NCI-H345 treated with DMSO at 0.1 percent for 48 hours (cell line): Measurements from ENCODE around the gene RDH16.

Source experiments
- DNase-seq: peaks from one replicate; lab custom pipeline; 2025; ENCODE audit not compliant: unreplicated experiment; lab: John Stamatoyannopoulos, UW

RDH16 gene, protein sequence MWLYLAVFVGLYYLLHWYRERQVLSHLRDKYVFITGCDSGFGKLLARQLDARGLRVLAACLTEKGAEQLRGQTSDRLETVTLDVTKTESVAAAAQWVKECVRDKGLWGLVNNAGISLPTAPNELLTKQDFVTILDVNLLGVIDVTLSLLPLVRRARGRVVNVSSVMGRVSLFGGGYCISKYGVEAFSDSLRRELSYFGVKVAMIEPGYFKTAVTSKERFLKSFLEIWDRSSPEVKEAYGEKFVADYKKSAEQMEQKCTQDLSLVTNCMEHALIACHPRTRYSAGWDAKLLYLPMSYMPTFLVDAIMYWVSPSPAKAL

DNA sequence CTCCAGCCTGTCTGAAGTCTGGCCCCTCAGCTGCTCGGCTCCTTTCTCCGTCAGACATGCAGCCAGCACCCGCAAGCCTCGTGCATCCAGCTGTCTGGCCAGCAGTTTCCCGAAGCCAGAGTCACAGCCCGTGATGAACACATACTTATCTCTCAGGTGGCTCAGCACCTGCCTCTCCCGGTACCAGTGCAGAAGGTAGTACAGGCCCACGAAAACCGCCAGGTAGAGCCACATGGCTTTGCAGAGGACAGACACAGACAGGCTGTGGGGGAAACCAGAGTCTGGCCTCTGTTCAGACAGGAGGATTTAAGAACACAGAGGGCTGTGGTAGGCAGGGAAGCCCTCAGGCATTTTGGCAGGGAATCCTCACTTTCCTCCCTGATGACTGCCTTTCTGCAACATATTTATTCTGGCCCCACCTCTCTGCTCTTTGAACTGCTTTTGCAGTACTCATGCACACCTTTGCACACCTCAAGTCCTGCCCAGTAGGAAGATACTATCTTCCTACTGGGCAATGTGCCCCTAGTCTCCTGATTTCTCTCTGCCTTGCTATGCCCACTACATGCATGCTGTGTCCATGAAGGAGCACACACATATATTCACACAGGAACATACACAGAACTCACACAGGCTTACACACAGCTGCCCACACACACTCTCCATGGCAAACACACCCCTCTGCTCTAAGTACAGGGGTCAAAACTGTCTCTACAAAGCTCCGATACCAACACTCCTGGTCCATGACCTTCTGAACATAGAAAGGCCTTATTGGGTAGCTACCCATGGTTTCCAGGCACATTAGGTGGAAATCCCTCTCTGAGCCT lies at the start of gene RDH16:
RDH16 (minus strand) TSS at position 380 of the 824 bp plus-strand sequence; CDS start at position 234, 146 bp downstream.
- DNase-seq: no peak

DNA sequence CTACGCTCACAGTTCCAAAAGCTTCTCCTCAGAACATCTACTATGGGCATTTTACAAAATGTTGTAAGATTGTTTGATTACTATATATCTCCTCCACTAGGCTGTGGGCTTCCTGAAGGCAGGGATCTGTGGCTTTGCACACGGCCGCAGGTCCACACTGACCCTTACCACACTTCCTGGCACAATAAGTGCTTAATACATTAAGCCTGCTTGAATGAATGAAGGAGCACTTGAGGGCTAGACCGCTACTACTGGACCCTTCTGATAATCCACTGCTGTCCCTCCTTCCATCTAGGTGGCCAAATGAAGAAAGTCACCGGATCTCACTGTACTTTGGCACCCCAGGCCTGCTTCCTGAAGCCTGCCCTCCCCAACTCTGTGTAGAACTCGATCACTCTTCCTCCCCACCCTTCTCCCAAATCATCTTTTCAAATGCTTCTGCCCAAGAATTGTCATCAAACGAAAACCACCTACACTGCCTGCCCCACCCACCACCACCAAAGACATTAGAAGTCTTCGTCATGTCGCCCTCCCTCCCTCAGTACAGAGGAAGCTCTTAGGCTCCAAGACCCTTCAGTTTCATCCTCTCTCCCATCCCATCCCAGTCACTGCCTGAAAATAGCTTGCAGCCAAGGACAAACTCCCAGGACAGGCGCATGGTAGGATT lies 49.5 kb upstream of the RDH16 start:
- DNase-seq: no peak

DNA sequence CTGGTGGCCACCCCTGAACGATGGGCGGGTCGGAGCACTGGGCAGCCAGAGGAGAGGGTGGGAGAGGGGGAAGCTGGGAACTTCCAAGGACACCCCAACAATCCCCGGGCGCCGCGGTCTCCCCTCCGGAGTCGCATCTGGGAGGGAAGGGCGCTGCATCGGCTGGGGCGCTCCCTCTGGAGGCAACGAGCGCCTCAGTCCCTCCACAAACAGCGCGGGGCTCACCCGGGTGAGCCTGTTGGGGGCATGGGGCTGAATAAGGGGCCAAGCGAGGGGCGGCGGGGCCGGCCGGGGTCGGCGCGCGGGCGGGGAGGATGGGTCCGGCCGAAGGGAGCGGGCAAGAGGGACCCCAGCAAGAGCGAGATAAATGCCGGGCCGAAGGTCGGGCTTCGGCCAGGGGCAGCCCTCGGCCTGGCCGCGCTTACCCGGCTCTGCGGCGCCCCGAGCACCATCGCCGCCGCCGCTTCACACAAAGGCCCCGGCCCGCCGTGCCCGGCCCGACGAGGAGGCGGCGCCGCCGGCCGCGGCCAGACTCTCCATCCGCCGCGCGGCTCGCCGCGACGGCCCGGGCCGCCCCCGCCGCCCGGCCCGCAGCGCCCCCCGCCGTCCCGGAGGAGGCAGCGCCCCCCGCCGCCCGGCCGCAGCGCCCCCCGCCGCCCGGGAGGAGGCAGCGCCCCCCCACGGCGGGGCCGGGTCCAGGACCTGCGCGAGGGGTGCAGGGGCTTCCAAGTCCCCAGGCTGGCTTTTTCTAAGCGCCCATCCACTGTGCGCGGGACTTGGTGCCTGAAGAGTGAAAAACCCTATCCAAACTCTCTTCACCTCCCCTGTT lies 48.8 kb upstream of the RDH16 start, which contains the start of gene ZBTB39:
ZBTB39 (minus strand) TSS at position 567 of the 829 bp plus-strand sequence. CDS start 1,629 bp downstream, outside the sequence.
- peak; percentile 21 for DNase-seq

DNA sequence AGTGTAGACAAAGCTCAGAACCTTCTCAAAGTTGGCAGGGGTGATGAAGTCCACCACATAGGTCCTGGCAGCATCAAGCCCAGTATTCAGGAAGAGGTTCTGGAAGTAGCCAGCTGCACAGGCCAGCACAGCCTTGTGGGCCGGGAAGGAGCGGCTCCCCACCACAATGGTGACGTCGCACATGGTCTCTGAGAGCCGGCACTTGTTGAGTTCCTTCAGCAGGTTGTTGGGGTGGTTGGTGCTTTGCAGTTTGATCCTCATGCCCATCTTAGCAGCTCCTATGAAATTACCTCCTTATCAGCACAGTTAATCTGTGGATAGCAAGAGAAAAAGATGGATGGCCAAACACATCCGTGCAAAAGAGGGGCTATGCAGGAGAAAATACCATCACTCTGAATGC lies 47.2 kb upstream of the RDH16 start:
- no peak for DNase-seq

DNA sequence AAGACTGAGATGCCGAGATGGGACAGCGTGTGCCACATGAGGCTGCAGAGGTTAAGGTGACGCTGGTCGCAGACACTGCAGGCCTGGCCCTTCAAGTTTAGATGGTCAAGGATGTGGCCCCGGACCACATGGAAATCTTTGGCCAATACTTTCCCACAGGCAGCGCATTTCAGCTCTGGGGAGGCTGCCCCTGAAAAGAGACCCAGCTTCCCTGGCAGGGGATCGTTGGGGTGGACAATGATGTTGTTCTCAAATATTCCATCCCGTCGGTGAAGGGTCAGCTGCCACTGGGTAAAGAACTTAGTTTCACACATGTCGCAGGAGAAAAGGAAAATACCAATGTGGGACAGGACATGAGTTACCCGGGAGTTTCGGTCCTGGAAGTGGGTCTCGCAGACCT lies 46.0 kb upstream of the RDH16 start:
- DNase-seq: no peak

DNA sequence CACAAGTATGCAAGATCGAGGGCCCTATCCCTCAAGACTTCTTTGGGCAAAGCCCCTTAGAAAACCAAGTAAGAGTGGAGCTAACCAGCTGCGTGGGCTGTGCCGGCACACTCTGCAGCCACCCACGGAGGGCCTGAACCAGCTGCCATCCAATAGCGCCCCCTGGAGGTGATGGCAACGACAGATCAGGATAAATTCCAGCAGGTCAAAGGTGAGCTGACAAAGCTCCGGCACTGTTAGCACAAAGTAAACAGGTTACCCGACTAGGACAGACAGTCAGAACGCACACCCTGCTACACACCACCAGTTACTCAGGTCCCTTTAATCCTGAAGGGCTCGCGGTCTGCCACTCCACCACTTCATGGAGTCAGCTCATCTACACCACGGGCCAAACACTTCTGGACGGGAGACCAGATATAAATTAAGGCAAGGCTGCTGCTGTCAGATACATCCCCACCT lies 44.1 kb upstream of the RDH16 start:
- DNase-seq: no peak

DNA sequence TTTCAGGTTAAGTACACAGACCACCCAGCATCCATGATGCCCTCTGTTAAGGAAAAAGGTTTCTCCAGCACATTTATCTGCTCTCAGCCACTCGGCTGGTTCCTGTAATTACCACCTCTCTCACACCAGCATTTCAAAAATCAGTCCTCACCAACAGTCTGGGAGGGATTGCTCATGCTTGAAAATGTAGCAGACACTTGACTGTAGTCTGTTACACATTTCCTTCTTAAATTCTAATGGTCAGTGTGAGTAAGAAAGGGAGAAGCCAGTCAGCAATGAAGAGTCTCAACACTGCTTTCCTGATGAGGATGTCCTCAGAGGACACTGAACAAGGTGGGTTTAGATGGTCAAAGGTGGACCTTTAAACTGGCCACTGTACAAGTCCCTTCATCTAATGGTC lies 43.0 kb upstream of the RDH16 start:
- no peak for DNase-seq

DNA sequence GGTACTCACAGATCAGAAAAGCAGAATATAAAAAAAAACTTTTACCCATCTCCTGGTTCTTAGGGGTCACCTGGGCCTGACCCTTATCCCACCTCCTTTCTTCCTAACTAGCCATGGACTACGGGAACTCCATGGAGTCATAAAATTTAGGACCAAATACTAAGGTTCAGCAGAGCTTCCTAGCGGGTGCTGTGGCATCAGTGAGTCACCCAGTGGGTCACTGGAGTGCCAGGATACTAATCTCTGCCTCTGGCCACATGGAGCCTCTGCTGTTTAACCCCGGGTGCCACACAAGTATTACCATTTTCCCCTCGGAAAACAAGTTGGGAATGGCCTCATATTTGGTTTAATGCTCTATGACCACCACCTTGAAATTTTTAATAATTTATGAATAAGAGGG lies 42.0 kb upstream of the RDH16 start:
- DNase-seq: no peak

DNA sequence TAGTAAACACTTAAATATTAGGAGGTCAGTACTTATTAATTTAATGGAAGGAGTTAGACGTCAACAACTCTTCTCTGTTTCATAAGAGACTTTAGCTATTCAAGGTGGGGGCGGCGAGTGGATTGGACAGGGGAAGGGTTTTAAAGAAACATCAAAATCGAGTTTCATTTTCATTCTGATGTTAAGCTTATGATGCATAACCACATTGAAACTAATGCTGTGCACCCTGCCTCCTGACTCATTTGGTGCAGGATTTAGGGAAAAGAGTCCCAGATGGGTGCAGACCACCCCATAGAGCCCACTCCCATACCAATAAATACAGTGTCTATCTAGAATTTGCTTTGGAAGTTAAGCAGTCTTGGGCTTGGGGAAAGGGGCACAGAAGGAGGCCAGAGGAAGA lies 41.6 kb upstream of the RDH16 start:
- no peak for DNase-seq

DNA sequence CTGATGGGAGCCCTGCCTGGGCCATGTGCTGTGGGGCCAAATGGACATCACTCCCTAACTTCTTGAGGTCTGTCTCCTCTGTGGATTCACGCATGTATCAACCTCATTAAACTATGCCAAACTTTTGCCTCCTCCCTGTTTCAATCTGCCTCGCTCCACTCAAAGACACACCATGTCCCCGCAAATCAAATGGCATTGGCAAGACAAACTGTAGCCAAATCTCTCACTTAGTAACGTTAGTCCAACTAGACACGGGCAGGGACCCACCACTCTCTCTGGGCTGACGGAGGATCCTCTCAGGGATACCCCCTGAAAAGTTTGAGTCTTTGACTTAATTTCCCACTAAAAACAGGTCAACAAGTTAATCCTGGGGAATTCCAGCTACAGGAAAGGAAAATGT lies 40.9 kb upstream of the RDH16 start:
- no peak for DNase-seq

DNA sequence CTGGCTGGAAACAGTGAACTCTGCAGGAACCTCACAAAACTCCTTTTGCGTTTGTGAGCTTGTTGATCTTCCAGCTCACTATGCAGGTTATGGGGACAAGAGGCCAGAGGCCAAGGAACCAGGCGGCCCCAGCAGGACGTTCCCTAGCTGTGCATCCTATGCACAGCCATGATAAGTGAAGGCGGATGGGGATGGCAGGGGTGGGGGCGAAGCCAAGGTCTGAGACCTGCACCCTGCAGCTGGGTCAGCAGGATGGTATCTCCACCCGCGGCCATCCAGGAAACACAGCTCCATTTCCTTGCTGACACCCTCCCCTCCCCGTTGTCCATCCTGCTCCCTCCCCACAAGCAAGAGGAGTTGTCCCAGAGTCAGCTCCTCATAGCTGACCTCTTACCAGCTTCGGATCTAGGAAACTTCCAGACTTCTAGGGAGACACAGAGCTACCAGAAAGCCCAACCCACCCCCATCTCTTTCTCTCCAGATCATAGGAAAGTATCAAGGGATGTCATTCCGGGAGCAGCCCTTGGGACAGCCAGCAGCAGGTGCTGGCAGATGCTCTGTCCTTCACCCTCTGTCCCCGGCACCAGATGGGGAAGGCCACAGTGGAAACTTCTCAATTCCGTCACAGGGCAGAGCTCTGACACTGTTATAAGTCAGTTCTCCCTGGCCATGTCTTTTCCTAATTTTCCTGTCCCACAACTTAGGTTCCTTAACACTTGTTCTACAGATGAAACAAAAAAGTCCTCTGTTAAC lies 39.6 kb upstream of the RDH16 start:
- DNase-seq: no peak

DNA sequence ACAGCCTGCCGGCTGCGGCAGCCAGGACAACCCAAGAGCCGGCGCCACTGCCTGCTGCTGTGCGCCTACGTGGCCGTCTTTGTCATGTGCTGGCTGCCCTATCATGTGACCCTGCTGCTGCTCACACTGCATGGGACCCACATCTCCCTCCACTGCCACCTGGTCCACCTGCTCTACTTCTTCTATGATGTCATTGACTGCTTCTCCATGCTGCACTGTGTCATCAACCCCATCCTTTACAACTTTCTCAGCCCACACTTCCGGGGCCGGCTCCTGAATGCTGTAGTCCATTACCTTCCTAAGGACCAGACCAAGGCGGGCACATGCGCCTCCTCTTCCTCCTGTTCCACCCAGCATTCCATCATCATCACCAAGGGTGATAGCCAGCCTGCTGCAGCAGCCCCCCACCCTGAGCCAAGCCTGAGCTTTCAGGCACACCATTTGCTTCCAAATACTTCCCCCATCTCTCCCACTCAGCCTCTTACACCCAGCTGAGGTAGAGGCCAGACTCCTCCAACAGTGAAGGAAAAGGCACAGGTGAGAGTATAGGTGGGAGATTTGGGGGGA lies 38.6 kb upstream of the RDH16 start:
- no peak for DNase-seq

DNA sequence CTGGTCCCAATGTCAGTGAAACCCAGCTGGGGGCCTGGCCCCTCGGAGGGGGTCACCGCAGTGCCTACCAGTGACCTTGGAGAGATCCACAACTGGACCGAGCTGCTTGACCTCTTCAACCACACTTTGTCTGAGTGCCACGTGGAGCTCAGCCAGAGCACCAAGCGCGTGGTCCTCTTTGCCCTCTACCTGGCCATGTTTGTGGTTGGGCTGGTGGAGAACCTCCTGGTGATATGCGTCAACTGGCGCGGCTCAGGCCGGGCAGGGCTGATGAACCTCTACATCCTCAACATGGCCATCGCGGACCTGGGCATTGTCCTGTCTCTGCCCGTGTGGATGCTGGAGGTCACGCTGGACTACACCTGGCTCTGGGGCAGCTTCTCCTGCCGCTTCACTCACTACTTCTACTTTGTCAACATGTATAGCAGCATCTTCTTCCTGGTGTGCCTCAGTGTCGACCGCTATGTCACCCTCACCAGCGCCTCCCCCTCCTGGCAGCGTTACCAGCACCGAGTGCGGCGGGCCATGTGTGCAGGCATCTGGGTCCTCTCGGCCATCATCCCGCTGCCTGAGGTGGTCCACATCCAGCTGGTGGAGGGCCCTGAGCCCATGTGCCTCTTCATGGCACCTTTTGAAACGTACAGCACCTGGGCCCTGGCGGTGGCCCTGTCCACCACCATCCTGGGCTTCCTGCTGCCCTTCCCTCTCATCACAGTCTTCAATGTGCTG lies 38.0 kb upstream of the RDH16 start:
- DNase-seq: no peak

DNA sequence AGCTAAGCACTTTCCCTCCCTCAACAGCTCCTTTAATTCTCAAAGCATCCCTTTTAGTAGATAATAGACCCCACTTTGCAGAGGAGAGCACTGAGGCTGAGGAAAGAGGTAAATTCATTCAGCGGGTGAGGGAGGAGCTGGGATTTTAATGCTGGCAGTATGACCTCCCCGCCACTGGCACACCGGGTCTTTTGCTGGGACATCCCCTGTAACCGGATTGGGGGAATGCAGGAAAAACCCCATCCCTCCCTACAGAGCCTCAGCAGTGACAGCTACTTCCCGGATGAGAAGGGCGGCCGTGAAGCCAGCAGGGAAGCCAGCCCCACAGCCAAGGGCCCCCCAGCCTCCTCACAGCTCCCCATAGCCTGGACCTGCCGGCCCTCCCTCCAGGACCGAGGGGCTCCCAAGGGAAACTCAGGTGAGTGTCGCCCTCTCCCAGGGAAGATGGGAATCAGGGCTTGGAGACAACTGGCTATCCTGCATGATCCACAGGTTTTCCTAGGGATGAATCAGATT lies 36.9 kb upstream of the RDH16 start:
- no peak for DNase-seq

DNA sequence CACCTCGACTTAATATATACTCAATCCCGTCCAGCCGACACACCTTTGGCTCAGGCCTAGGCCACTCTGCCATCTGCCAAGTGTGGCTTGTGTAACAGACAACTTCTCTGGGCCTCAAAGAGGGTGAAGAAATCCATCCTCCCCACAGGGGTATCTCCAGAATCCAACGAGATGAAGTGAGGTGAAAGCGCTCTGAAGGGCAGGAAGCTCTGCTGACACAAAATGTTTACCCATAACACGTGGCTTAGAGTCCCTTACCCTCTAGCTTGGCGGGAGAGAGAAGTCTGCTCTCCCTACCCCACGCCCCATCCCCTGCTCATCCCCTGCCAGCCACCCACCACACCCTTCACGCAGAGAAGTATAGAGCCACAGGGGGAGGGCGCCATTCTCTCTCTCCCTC lies 35.9 kb upstream of the RDH16 start:
- DNase-seq: no peak

DNA sequence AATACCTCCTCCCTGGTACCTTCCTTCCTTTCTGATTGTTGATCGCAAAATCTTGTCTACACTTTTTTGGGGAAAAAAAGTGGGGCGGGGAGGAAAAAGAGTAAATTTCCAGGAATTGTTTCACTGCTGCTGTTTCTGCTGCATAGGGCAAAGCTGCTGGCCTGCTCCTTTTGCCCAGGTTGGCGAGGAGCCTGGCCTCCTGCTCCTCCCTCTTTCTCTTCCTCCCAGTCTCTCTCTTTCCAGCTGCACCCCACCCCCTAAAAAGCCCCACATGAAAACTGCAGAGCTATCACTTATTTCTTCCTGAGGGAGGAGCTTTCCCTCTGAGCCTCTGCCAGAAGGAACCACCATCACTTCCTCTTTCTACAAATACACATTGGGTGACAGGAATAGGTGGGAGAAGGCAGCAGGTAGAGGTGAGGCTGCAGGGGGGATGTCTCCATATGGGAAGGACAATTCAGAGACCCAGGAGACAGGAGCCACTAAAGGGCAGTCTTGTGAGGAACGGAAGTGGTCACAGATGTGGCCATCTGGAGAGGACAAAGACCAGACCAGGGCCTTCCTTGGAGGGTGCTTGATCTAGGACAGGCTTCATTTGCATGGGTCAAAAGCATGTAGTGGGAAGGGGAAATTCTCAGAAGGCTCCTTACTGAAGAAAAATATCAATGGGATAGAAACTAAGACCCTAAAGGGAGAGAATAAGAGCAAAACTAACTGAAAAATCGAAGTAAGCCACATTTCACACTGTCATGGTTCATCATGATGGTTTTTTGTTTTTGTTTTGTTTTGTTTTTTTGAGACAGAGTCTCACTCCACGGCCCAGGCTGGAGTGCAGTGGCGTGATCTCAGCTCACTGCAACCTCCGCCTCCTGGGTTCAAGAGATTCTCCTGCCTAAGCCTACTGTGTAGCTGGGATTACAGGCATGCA lies 34.2 kb upstream of the RDH16 start:
- DNase-seq: no peak

DNA sequence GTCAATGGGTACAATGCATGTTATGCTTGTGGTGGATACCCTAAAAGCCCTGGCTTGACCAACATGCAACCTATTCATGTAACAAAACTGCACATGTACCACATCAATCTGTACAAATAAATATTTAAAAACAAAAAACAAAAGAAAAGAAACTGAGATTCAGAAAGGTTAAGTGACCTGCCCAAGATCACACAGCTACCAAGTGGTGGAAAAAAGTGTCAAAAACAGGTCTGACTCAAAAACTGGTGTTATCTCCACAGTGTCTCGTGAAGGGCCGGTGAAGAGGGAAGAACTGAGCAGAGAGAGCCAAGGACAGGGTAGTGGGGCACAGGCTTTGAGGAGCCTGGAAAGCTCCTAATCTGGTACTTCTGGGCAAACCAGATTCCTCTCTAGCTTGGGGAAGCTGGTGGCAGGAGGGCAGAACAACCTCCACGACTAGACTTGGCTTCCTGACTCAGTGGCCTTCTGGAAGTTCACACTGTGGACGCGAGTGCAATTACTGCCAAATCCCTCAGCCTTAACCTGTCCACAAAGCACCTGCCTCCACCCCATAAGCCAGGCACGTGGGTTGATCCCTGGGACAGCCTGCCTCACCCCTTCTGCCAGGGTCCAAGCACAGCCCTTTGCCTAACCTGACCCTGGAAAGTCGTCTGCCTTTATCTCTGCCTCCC lies 33.4 kb upstream of the RDH16 start:
- DNase-seq: no peak
